B cell (primary cell): ENCODE data around the gene DIP2B.

Experiments used
- EZH2 ChIP-seq: IDR thresholded peaks from 2 replicates; pipeline ENCODE4 v1.6.1; 2012; ENCODE audit warnings: borderline replicate concordance, low read depth, mild to moderate bottlenecking, moderate library complexity, low read length; ENCODE audit not compliant: insufficient read depth, poor library complexity, severe bottlenecking
- TF ChIP-seq, protein P1 (sequence below): fragments of 200-600 bp; IDR thresholded peaks from one replicate; pipeline ENCODE4 v1.8.0; 2022; ENCODE audit warnings: antibody characterized with exemption, mild to moderate bottlenecking

DNA sequence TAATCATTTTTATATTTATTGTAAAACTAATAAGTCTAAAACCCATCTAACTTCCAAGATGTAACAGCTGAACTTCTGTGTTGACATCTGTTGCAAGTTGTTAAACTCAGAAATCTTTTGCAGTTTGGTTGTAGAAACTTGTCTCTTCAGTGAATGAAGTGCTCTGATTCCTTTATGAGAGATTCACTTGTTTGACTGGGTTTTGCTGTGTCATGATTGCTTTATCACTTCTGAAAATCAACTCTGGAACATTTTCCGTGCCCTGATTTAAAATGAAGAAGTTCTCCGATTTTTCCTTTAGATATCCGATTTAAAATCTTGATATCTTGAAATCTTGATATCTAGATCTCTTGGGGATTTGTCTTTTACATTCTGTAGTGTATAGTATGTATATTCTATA is 65.1 kb downstream of the DIP2B start:
- TF ChIP-seq, protein P1, sequence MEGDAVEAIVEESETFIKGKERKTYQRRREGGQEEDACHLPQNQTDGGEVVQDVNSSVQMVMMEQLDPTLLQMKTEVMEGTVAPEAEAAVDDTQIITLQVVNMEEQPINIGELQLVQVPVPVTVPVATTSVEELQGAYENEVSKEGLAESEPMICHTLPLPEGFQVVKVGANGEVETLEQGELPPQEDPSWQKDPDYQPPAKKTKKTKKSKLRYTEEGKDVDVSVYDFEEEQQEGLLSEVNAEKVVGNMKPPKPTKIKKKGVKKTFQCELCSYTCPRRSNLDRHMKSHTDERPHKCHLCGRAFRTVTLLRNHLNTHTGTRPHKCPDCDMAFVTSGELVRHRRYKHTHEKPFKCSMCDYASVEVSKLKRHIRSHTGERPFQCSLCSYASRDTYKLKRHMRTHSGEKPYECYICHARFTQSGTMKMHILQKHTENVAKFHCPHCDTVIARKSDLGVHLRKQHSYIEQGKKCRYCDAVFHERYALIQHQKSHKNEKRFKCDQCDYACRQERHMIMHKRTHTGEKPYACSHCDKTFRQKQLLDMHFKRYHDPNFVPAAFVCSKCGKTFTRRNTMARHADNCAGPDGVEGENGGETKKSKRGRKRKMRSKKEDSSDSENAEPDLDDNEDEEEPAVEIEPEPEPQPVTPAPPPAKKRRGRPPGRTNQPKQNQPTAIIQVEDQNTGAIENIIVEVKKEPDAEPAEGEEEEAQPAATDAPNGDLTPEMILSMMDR: no peak
- no peak for TF ChIP-seq EZH2
